Measurements from ENCODE around the gene ALX3. TPM values are rescaled to one million over a fixed set of nuclear protein-coding genes. Genes with fewer than 3 reads are reported as not detected.
A peak's percentile ranks its signal among the peaks of the same experiment; 100 is the strongest.

Gene ALX3
- polyA plus RNA-seq, 1 donor (not counting 4 experiments of a cell fraction or from before 2014, with no cell fraction given): not detected

- FAIRE-seq (no peak), DNase-seq (ENCODE audit: low read depth, low spot score) (no peak)
- no peaks in the 10 kb centered on the region for H3K9me1 ChIP-seq (ENCODE audit: control insufficient read depth, extremely low read depth, insufficient read depth, low read length)
- no peak overlapping the region for H2AFZ ChIP-seq (ENCODE audit: control insufficient read depth, low read length)
- H3K4me3 ChIP-seq (ENCODE audit: control insufficient read depth in 2 of 3, extremely low read depth in 1 of 3, insufficient read depth in 2 of 3, low read depth in 1 of 3, low read length in 3 of 3): peak overlapping the region in 1 of 3 experiments; percentile 71
- H3K9me3 ChIP-seq (ENCODE audit: control insufficient read depth, low read depth, low read length): no peaks in the 10 kb centered on the region
- H3K27me3 ChIP-seq (ENCODE audit: control insufficient read depth, extremely low read depth, insufficient read depth, low read length): peaks cover 56% of the 10 kb centered on the region
- TF ChIP-seq CTCF (optimal IDR thresholded peaks at IDR 0.05 in 1 of 3, IDR thresholded peaks at IDR 0.05 in 1 of 3, conservative IDR thresholded peaks at IDR 0.05 in 1 of 3; ENCODE audit: extremely low read depth in 1 of 3, insufficient read depth in 2 of 3, low read length in 3 of 3) (no peak), EZH2 (IDR thresholded peaks at IDR 0.05; ENCODE audit: low read length) (no peak)
- H3K9ac ChIP-seq (ENCODE audit: control insufficient read depth, extremely low read depth, insufficient read depth, low read length): no peak overlapping the region
- no peaks in the 10 kb centered on the region for H4K20me1 ChIP-seq (ENCODE audit: control insufficient read depth, extremely low read depth, insufficient read depth, low read length)
- H3K36me3 ChIP-seq (ENCODE audit: control insufficient read depth in 2 of 2, extremely low read depth in 1 of 2, insufficient read depth in 2 of 2, low read length in 2 of 2): no peaks in the 10 kb centered on the region
- peaks cover 6% of the 10 kb centered on the region for H3K4me1 ChIP-seq (ENCODE audit: control insufficient read depth, extremely low read depth, insufficient read depth, low read length)
- dilution Hi-C loops (cut with MboI; ENCODE audit: extremely low pct_ligation_motif_present, low sequenced_read_pairs): no loop called here
- no peak overlapping the region for H3K27ac ChIP-seq (ENCODE audit: control insufficient read depth, insufficient read depth, low read length)
- H3K79me2 ChIP-seq (ENCODE audit: control insufficient read depth, insufficient read depth, low read length): no peaks in the 10 kb centered on the region
- peak overlapping the region; percentile 89 for H3K4me2 ChIP-seq (ENCODE audit: control insufficient read depth, extremely low read depth, insufficient read depth, low read depth, low read length)
Measured at GRCh38 chr1:110083061-110083865, 12.8 kb upstream of the ALX3 start.

- Histone ChIP-seq H3K9ac (ENCODE audit: control insufficient read depth, extremely low read depth, insufficient read depth, low read length) (no peak overlapping the region), H3K4me3 (ENCODE audit: control insufficient read depth in 2 of 3, extremely low read depth in 1 of 3, insufficient read depth in 2 of 3, low read depth in 1 of 3, low read length in 3 of 3) (no peak overlapping the region), H3K27ac (ENCODE audit: control insufficient read depth, insufficient read depth, low read length) (no peak overlapping the region), H3K27me3 (ENCODE audit: control insufficient read depth, extremely low read depth, insufficient read depth, low read length) (peaks cover 51% of the 10 kb centered on the region), H4K20me1 (ENCODE audit: control insufficient read depth, extremely low read depth, insufficient read depth, low read length) (no peaks in the 10 kb centered on the region), H2AFZ (ENCODE audit: control insufficient read depth, low read length) (no peak overlapping the region), H3K9me3 (ENCODE audit: control insufficient read depth, low read depth, low read length) (no peaks in the 10 kb centered on the region), H3K79me2 (ENCODE audit: control insufficient read depth, insufficient read depth, low read length) (no peaks in the 10 kb centered on the region), H3K9me1 (ENCODE audit: control insufficient read depth, extremely low read depth, insufficient read depth, low read length) (no peaks in the 10 kb centered on the region), H3K36me3 (ENCODE audit: control insufficient read depth in 2 of 2, extremely low read depth in 1 of 2, insufficient read depth in 2 of 2, low read length in 2 of 2) (no peaks in the 10 kb centered on the region), H3K4me2 (ENCODE audit: control insufficient read depth, extremely low read depth, insufficient read depth, low read depth, low read length) (no peak overlapping the region), H3K4me1 (ENCODE audit: control insufficient read depth, extremely low read depth, insufficient read depth, low read length) (peaks cover 6% of the 10 kb centered on the region)
- FAIRE-seq (no peak), DNase-seq (ENCODE audit: low read depth, low spot score) (no peak)
- TF ChIP-seq EZH2 (IDR thresholded peaks at IDR 0.05; ENCODE audit: low read length): no peak
- no peak for TF ChIP-seq CTCF (optimal IDR thresholded peaks at IDR 0.05 in 1 of 3, IDR thresholded peaks at IDR 0.05 in 1 of 3, conservative IDR thresholded peaks at IDR 0.05 in 1 of 3; ENCODE audit: extremely low read depth in 1 of 3, insufficient read depth in 2 of 3, low read length in 3 of 3)
- dilution Hi-C loops (cut with MboI; ENCODE audit: extremely low pct_ligation_motif_present, low sequenced_read_pairs): no loop called here
Measured at GRCh38 chr1:110082477-110082876, 12.0 kb upstream of the ALX3 start.

Data from keratinocyte (primary cell).